HG03442 (cell line): ENCODE measurements around the gene GPRIN3.

ENCODE experiments used
- ATAC-seq: cut with Tn5 transposase; IDR thresholded peaks from one replicate; pipeline ENCODE4 v1.9.1; 2021; ENCODE audit warnings: mild to moderate bottlenecking, moderate library complexity; ENCODE audit not compliant: unreplicated experiment

The GPRIN3 gene

GRCh38 chr4:89307446-89308160 is at the start of gene GPRIN3:
GPRIN3 (minus strand) TSS chr4:89307800; CDS start chr4:89250110, 57,690 bp downstream.
- ATAC-seq = peak; percentile 81

GRCh38 chr4:89357340-89357739 is 49.7 kb upstream of the GPRIN3 start:
- no peak for ATAC-seq

- ATAC-seq = no peak
These were observed 48.5 kb upstream of the GPRIN3 start for GRCh38 chr4:89356086-89356485.

GRCh38 chr4:89353514-89353913 is 45.9 kb upstream of the GPRIN3 start:
- no peak for ATAC-seq

- ATAC-seq = no peak
These were observed 44.9 kb upstream of the GPRIN3 start for GRCh38 chr4:89352541-89352940.

GRCh38 chr4:89351201-89351600 is 43.6 kb upstream of the GPRIN3 start:
- no peak for ATAC-seq

- no peak for ATAC-seq
These were observed 39.9 kb upstream of the GPRIN3 start for GRCh38 chr4:89347363-89348025.

GRCh38 chr4:89344571-89344970 is 37.0 kb upstream of the GPRIN3 start:
- no peak for ATAC-seq

GRCh38 chr4:89338206-89338605 is 30.6 kb upstream of the GPRIN3 start:
- ATAC-seq = no peak

- ATAC-seq = no peak
These were observed 30.1 kb upstream of the GPRIN3 start for GRCh38 chr4:89337681-89338080.

- ATAC-seq = no peak
These were observed 29.3 kb upstream of the GPRIN3 start for GRCh38 chr4:89336818-89337420.

- ATAC-seq = no peak
These were observed 27.2 kb upstream of the GPRIN3 start for GRCh38 chr4:89334830-89335229.

GRCh38 chr4:89334311-89334710 is 26.7 kb upstream of the GPRIN3 start:
- no peak for ATAC-seq

GRCh38 chr4:89331686-89332544 is 24.3 kb upstream of the GPRIN3 start:
- ATAC-seq = no peak

GRCh38 chr4:89331197-89331596 is 23.6 kb upstream of the GPRIN3 start:
- no peak for ATAC-seq

- ATAC-seq = no peak
These were observed 21.7 kb upstream of the GPRIN3 start for GRCh38 chr4:89329280-89329679.

- peak; percentile 97 for ATAC-seq
These were observed 17.1 kb upstream of the GPRIN3 start for GRCh38 chr4:89324671-89325070.

GRCh38 chr4:89322671-89323070 is 15.1 kb upstream of the GPRIN3 start:
- ATAC-seq = no peak

GRCh38 chr4:89319756-89320155 is 12.2 kb upstream of the GPRIN3 start:
- ATAC-seq = no peak

GRCh38 chr4:89316931-89317366 is 9.3 kb upstream of the GPRIN3 start:
- ATAC-seq = peak; percentile 63

GRCh38 chr4:89316211-89316610 is 8.6 kb upstream of the GPRIN3 start:
- no peak for ATAC-seq
